Measurements from ENCODE around the gene TPRN. TPM values are rescaled to one million over a fixed set of nuclear protein-coding genes. Genes with fewer than 3 reads are reported as not detected.
A peak's percentile ranks its signal among the peaks of the same experiment; 100 is the strongest.

The TPRN gene
- total and polyA plus RNA-seq, 2 experiments from 2014 or later, result 6.4 to 29.2 TPM

DNA sequence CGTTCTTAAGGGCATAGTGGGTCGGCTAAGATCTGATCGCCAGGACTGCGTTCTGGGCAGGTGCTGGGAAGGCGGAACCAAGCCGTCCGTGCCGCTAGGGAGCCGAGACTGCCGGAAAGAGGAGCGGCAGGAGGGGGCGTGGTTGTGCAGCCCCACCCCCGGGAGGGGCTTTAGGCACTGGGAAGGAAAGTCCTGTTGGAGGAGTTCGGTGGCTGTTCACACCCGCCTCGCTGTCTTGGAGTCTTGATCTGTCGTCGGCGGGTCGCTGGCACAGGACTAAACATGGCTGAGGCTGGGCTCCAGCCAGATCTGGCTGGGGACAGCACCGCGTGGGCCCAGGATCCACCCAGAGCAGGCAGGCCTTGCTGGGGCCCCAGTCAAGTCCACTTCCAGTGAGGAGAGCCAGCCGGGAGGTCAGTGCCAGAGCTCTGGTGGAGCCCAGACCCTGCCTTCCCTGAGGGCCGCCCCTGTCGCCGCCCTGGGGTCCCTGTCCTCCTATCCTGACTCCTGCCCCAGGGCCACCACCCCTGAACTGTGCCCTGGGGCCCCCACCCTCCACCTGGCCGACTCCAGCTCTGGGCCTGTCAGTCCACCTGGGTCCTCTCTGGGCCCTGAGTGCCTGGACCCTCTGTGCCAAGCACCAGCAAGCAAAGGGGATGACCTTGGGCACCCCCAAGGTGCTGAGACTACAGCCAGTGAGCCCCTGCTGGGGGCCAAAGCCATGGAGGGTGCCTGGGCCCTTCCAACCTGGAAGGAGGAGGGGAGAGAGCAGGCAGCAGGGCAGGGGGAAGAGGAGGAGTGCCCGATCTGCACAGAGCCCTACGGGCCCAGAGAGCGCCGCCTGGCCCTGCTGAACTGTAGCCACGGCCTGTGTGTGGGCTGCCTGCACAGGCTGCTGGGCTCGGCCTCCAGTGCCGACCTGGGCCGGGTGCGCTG lies 17.0 kb upstream of the TPRN start:
- ATAC-seq (peak; percentile 66), DNase-seq (ENCODE audit: low spot score) (peak; percentile 89)
- Mint-ChIP-seq H3K9me3 (no peaks in the 10 kb centered on the region), H3K36me3 (ENCODE audit: low read depth) (no peaks in the 10 kb centered on the region; the same call in 1 of the 3 replicates), H3K4me1 (peaks cover 7% of the 10 kb centered on the region; the same call in 2 of the 3 replicates), H3K27ac (no peak overlapping the region), H3K4me3 (peak overlapping the region; percentile 39; the same call in 1 of the 3 replicates), H3K27me3 (ENCODE audit: insufficient read depth, low read depth, poor library complexity) (no peaks in the 10 kb centered on the region)
- no peaks in the 10 kb centered on the region for H3K36me3 ChIP-seq (ENCODE audit: insufficient read depth)
- 0 out of 2 replicates have a peak overlapping the region, but pooled peaks have one; percentile 38 for H3K4me2 ChIP-seq
- H3K79me2 ChIP-seq (replicated peaks; ENCODE audit: insufficient read depth), result no peaks in the 10 kb centered on the region
- peaks cover 3% of the 10 kb centered on the region; the same call in 1 of the 2 replicates for H3K27me3 ChIP-seq (ENCODE audit: insufficient read depth)
- no peak overlapping the region for H3K4me3 ChIP-seq
- H3K4me1 ChIP-seq (ENCODE audit: insufficient read depth), result 0 out of 2 replicates have a peak, but pooled peaks cover 3% of the 10 kb centered on the region
- 0 out of 2 replicates have a peak, but pooled peaks cover 3% of the 10 kb centered on the region for H3F3A ChIP-seq (replicated peaks; ENCODE audit: low read depth)
- H3K9me2 ChIP-seq (ENCODE audit: insufficient read depth), result no peaks in the 10 kb centered on the region
- no peak for TF ChIP-seq NANOG (IDR thresholded peaks at IDR 0.05; ENCODE audit: borderline replicate concordance)
- TF ChIP-seq POLR2AphosphoS5 (IDR thresholded peaks at IDR 0.05; ENCODE audit: low read depth), result peak; percentile 30; the same call in 1 of the 2 replicates
- TF ChIP-seq ZNF114 (CRISPR knock-in tag; IDR thresholded peaks at IDR 0.05), result no peak
- no peak for TF ChIP-seq STAT1 (IDR thresholded peaks at IDR 0.05; ENCODE audit: unreplicated experiment)
- TF ChIP-seq, protein P1, sequence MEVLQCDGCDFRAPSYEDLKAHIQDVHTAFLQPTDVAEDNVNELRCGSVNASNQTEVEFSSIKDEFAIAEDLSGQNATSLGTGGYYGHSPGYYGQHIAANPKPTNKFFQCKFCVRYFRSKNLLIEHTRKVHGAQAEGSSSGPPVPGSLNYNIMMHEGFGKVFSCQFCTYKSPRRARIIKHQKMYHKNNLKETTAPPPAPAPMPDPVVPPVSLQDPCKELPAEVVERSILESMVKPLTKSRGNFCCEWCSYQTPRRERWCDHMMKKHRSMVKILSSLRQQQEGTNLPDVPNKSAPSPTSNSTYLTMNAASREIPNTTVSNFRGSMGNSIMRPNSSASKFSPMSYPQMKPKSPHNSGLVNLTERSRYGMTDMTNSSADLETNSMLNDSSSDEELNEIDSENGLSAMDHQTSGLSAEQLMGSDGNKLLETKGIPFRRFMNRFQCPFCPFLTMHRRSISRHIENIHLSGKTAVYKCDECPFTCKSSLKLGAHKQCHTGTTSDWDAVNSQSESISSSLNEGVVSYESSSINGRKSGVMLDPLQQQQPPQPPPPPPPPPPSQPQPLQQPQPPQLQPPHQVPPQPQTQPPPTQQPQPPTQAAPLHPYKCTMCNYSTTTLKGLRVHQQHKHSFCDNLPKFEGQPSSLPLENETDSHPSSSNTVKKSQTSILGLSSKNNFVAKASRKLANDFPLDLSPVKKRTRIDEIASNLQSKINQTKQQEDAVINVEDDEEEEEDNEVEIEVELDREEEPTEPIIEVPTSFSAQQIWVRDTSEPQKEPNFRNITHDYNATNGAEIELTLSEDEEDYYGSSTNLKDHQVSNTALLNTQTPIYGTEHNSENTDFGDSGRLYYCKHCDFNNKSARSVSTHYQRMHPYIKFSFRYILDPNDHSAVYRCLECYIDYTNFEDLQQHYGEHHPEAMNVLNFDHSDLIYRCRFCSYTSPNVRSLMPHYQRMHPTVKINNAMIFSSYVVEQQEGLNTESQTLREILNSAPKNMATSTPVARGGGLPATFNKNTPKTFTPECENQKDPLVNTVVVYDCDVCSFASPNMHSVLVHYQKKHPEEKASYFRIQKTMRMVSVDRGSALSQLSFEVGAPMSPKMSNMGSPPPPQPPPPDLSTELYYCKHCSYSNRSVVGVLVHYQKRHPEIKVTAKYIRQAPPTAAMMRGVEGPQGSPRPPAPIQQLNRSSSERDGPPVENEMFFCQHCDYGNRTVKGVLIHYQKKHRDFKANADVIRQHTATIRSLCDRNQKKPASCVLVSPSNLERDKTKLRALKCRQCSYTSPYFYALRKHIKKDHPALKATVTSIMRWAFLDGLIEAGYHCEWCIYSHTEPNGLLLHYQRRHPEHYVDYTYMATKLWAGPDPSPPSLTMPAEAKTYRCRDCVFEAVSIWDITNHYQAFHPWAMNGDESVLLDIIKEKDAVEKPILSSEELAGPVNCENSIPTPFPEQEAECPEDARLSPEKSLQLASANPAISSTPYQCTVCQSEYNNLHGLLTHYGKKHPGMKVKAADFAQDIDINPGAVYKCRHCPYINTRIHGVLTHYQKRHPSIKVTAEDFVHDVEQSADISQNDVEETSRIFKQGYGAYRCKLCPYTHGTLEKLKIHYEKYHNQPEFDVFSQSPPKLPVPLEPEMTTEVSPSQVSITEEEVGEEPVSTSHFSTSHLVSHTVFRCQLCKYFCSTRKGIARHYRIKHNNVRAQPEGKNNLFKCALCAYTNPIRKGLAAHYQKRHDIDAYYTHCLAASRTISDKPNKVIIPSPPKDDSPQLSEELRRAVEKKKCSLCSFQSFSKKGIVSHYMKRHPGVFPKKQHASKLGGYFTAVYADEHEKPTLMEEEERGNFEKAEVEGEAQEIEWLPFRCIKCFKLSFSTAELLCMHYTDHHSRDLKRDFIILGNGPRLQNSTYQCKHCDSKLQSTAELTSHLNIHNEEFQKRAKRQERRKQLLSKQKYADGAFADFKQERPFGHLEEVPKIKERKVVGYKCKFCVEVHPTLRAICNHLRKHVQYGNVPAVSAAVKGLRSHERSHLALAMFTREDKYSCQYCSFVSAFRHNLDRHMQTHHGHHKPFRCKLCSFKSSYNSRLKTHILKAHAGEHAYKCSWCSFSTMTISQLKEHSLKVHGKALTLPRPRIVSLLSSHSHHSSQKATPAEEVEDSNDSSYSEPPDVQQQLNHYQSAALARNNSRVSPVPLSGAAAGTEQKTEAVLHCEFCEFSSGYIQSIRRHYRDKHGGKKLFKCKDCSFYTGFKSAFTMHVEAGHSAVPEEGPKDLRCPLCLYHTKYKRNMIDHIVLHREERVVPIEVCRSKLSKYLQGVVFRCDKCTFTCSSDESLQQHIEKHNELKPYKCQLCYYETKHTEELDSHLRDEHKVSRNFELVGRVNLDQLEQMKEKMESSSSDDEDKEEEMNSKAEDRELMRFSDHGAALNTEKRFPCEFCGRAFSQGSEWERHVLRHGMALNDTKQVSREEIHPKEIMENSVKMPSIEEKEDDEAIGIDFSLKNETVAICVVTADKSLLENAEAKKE (CRISPR knock-in tag; IDR thresholded peaks at IDR 0.05), result no peak
- no peak for TF ChIP-seq ZNF331 (CRISPR knock-in tag; IDR thresholded peaks at IDR 0.05; ENCODE audit: low read depth)
- 0 out of 2 replicates have a peak overlapping the region, but pooled peaks have one; percentile 32 for H3K27ac ChIP-seq (ENCODE audit: low read depth)
- H2AFZ ChIP-seq, result no peak overlapping the region
- H4K20me1 ChIP-seq (replicated peaks; ENCODE audit: insufficient read depth), result no peaks in the 10 kb centered on the region; the same call in 1 of the 2 replicates

Measured in GM23338 (cell line).